Spleen (tissue), 7 donors: Measurements from ENCODE around the gene KIAA0319L.
"Not testable (repeated sequence)": the region's sequence is repeated elsewhere in the genome, so short reads cannot be mapped to it uniquely, and the experiment has no call there.

Source experiments
- CTCF ChIP-seq, 11 experiments: fragments of 200-600 bp in 7 of 11; fragments of 450-650 bp in 4 of 11; sonication (generic) in 4 of 11; IDR thresholded peaks in 8 of 11; conservative IDR thresholded peaks in 3 of 11; 1 replicate in 7 of 11; 2 replicates in 4 of 11; pipeline versions ENCODE4 v1.4.0 to v1.8.0; 2016 to 2021; ENCODE audit warnings: antibody characterized with exemption in 11 of 11, inconsistent platforms in 4 of 11, mild to moderate bottlenecking in 1 of 11
- POLR2A ChIP-seq, 3 donors: fragments of 450-650 bp; IDR thresholded peaks; one replicate each; pipeline ENCODE4 v1.5.1; 2017; ENCODE audit warnings: antibody characterized with exemption in 3 of 3, mild to moderate bottlenecking in 1 of 3
- POLR2AphosphoS5 ChIP-seq, 3 donors: sonication (generic); formaldehyde crosslinking; IDR thresholded peaks; one replicate each; pipeline ENCODE4 v1.5.1; 2017; ENCODE audit warnings: antibody characterized with exemption in 3 of 3
- donor health status: DM: no; HTN: no; CAD: no; lungs with moderate emphysema.
- donor health status: DM: no; HTN: no; CAD: no.
- donor health status: DM: no; HTN: no; CAD: no.

GRCh38 chr1:35581621-35582020, 24.4 kb upstream of the KIAA0319L start:
- TF ChIP-seq CTCF (IDR thresholded peaks at IDR 0.05 in 8 of 11, conservative IDR thresholded peaks at IDR 0.05 in 3 of 11); POLR2A (IDR thresholded peaks at IDR 0.05); POLR2AphosphoS5 (IDR thresholded peaks at IDR 0.05): not testable (repeated sequence)
